AG09319 (cell line): ENCODE measurements around the gene SLC66A2.

Experiments
- DNase-seq: peaks from one replicate; pipeline ENCODE4 v3.0.0-alpha.2; 2010; ENCODE audit warnings: low read depth; ENCODE audit errors: extremely low read depth
- TF ChIP-seq, protein P1 (sequence below): IDR thresholded peaks from 2 replicates; pipeline ENCODE4 v1.5.1; 2011; ENCODE audit warnings: low read depth, mild to moderate bottlenecking, inconsistent platforms, low read length, moderate library complexity

Gene SLC66A2

GRCh38 chr18:79975985-79976680, 24.7 kb upstream of the SLC66A2 start:
- no peak for DNase-seq
- TF ChIP-seq, protein P1, sequence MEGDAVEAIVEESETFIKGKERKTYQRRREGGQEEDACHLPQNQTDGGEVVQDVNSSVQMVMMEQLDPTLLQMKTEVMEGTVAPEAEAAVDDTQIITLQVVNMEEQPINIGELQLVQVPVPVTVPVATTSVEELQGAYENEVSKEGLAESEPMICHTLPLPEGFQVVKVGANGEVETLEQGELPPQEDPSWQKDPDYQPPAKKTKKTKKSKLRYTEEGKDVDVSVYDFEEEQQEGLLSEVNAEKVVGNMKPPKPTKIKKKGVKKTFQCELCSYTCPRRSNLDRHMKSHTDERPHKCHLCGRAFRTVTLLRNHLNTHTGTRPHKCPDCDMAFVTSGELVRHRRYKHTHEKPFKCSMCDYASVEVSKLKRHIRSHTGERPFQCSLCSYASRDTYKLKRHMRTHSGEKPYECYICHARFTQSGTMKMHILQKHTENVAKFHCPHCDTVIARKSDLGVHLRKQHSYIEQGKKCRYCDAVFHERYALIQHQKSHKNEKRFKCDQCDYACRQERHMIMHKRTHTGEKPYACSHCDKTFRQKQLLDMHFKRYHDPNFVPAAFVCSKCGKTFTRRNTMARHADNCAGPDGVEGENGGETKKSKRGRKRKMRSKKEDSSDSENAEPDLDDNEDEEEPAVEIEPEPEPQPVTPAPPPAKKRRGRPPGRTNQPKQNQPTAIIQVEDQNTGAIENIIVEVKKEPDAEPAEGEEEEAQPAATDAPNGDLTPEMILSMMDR: no peak

- DNase-seq: no peak
- TF ChIP-seq, protein P1: no peak
Observed at GRCh38 chr18:79975043-79975442, 23.6 kb upstream of the SLC66A2 start.

- TF ChIP-seq, protein P1: no peak
Observed at GRCh38 chr18:79974025-79974654, 22.7 kb upstream of the SLC66A2 start.

GRCh38 chr18:79973517-79973916, 22.1 kb upstream of the SLC66A2 start:
- DNase-seq: no peak
- TF ChIP-seq, protein P1: no peak

More at GRCh38 chr18:79974025-79974654, 22.7 kb upstream of the SLC66A2 start:
- no peak for DNase-seq

GRCh38 chr18:79972720-79973119, 21.3 kb upstream of the SLC66A2 start:
- no peak for DNase-seq
- TF ChIP-seq, protein P1: no peak

GRCh38 chr18:79971986-79972385, 20.5 kb upstream of the SLC66A2 start:
- TF ChIP-seq, protein P1: no peak
- no peak for DNase-seq

DNA sequence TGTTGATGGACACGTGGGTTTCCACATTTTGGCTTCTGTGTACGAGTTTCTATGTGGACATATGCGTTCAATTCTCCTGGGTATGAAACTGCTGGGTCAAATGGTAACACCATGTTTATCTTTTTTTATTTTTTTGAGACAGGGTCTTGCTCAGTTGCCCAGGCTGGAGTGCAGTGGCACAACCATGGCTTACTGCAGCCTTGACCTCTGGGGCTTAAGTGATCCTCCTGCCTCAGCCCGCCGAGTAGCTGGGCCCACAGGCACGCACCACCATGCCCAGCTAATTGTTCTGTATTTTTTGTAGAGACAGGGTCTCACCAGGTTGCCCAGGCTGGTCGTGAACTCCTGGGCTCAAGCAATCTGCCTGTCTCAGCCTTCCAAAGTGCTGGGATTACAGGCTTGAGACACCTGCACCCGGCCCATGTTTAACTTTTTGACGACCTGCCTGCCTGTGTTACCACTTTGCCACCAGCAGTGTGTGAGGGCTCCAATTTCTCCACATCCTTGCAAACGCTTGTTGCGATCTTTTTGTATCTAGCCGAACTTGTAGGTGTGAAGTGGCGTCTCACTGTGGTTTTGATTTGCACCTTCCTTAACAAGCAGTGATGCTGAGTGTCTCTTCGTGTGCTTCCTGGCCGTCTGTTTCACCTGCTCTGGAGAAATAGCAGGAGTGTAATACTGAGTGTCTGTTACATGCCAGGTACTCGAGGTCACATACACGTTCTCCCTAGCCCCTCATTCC, 19.9 kb upstream of the SLC66A2 start:
- TF ChIP-seq, protein P1: no peak
- DNase-seq: no peak
